OCI-LY3 (cell line): ENCODE results near the gene ZNF83.
"Not testable (repeated sequence)": the region's sequence is repeated elsewhere in the genome, so short reads cannot be mapped to it uniquely, and the experiment has no call there.

Experiments used
- H2AFZ ChIP-seq: fragments of 200-600, 300-600 bp; shearing (Covaris generic); 2 replicates; pipeline ENCODE4 v1.6.0; 2014; ENCODE audit warnings: antibody characterized with exemption, low read depth, low read length
- H3K27ac ChIP-seq: fragments of 200-600, 300-600 bp; sonication (generic); 2 replicates; pipeline ENCODE4 v1.5.1; 2014; ENCODE audit warnings: mild to moderate bottlenecking, low read length, moderate library complexity, mixed read lengths
- H3K27me3 ChIP-seq: fragments of 200-600, 300-600 bp; sonication (generic); 2 replicates; pipeline ENCODE4 v1.6.1; 2014; ENCODE audit warnings: low read depth, low read length, mixed read lengths
- H3K36me3 ChIP-seq: fragments of 200-600, 300-600 bp; sonication (generic); replicated peaks from 2 replicates; pipeline ENCODE3; 2014; ENCODE audit warnings: low read depth, low read length, mixed read lengths
- H3K4me1 ChIP-seq: fragments of 300-600, 200-600 bp; sonication (generic); 2 replicates; pipeline ENCODE4 v1.6.1; 2014; ENCODE audit warnings: low read length, mixed read lengths
- H3K4me2 ChIP-seq: fragments of 200-600, 300-600 bp; sonication (generic); 2 replicates; pipeline ENCODE4 v1.6.1; 2014; ENCODE audit warnings: low read length, mixed read lengths
- H3K4me3 ChIP-seq: fragments of 300-600, 200-600 bp; sonication (generic); 2 replicates; pipeline ENCODE4 v1.5.1; 2014; ENCODE audit warnings: antibody characterized with exemption, mild to moderate bottlenecking, low read length, moderate library complexity
- H3K79me2 ChIP-seq: fragments of 300-600, 200-600 bp; shearing (Covaris generic); 2 replicates; pipeline ENCODE4 v1.6.1; 2014; ENCODE audit warnings: mild to moderate bottlenecking, low read length, mixed read lengths
- H3K9ac ChIP-seq: fragments of 300-600, 200-600 bp; shearing (Covaris generic); 2 replicates; pipeline ENCODE4 v1.6.0; 2014; ENCODE audit warnings: mild to moderate bottlenecking, low read length, moderate library complexity
- H3K9me3 ChIP-seq: fragments of 200-600, 300-600 bp; shearing (Covaris generic); 2 replicates; pipeline ENCODE4 v1.6.1; 2014; ENCODE audit warnings: low read length, mixed read lengths; ENCODE audit not compliant: insufficient read depth
- H4K20me1 ChIP-seq: fragments of 200-600, 300-600 bp; sonication (generic); 2 replicates; pipeline ENCODE4 v1.6.1; 2016; ENCODE audit warnings: low read length, mixed read lengths; ENCODE audit not compliant: insufficient read depth
- EZH2phosphoT487 ChIP-seq: fragments of 200-600 bp; shearing (Covaris generic); IDR thresholded peaks from 2 replicates; pipeline ENCODE4 v1.6.1; 2018; ENCODE audit warnings: antibody characterized with exemption, mixed run types, low read depth
- TF ChIP-seq, protein P1 (sequence below): fragments of 200-600, 300-600 bp; sonication (generic); IDR thresholded peaks from 2 replicates; pipeline ENCODE4 v1.5.1; 2014; ENCODE audit warnings: antibody characterized with exemption, low read length, low read depth

The ZNF83 gene

GRCh38 chr19:52621376-52621775, 16.8 kb downstream of the ZNF83 start:
- peak overlapping the region; percentile 43 for H3K27ac ChIP-seq
- H2AFZ ChIP-seq = no peak overlapping the region
- no peaks in the 10 kb centered on the region for H4K20me1 ChIP-seq
- peaks cover 2% of the 10 kb centered on the region; the same call in 1 of the 2 replicates for H3K79me2 ChIP-seq
- peaks cover 65% of the 10 kb centered on the region for H3K36me3 ChIP-seq
- TF ChIP-seq, protein P1, sequence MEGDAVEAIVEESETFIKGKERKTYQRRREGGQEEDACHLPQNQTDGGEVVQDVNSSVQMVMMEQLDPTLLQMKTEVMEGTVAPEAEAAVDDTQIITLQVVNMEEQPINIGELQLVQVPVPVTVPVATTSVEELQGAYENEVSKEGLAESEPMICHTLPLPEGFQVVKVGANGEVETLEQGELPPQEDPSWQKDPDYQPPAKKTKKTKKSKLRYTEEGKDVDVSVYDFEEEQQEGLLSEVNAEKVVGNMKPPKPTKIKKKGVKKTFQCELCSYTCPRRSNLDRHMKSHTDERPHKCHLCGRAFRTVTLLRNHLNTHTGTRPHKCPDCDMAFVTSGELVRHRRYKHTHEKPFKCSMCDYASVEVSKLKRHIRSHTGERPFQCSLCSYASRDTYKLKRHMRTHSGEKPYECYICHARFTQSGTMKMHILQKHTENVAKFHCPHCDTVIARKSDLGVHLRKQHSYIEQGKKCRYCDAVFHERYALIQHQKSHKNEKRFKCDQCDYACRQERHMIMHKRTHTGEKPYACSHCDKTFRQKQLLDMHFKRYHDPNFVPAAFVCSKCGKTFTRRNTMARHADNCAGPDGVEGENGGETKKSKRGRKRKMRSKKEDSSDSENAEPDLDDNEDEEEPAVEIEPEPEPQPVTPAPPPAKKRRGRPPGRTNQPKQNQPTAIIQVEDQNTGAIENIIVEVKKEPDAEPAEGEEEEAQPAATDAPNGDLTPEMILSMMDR = no peak
- TF ChIP-seq EZH2phosphoT487 = no peak
- H3K27me3 ChIP-seq = no peaks in the 10 kb centered on the region
- H3K9me3 ChIP-seq = peaks cover 5% of the 10 kb centered on the region; the same call in 1 of the 2 replicates
- no peak overlapping the region for H3K9ac ChIP-seq
- no peak overlapping the region for H3K4me2 ChIP-seq
- H3K4me3 ChIP-seq = no peak overlapping the region
- H3K4me1 ChIP-seq = peaks cover 20% of the 10 kb centered on the region

GRCh38 chr19:52613299-52613906, 24.8 kb downstream of the ZNF83 start:
- peaks cover 4% of the 10 kb centered on the region; the same call in 1 of the 2 replicates for H3K79me2 ChIP-seq
- H3K4me1 ChIP-seq = no peaks in the 10 kb centered on the region
- H4K20me1 ChIP-seq = no peaks in the 10 kb centered on the region
- peaks cover 80% of the 10 kb centered on the region for H3K36me3 ChIP-seq
- H3K27me3 ChIP-seq = no peaks in the 10 kb centered on the region
- H3K4me3 ChIP-seq = no peak overlapping the region
- no peak overlapping the region for H3K27ac ChIP-seq
- no peak for TF ChIP-seq EZH2phosphoT487
- TF ChIP-seq, protein P1 = no peak
- no peak overlapping the region for H3K4me2 ChIP-seq
- no peak overlapping the region for H2AFZ ChIP-seq
- H3K9me3 ChIP-seq = peaks cover 50% of the 10 kb centered on the region
- no peak overlapping the region for H3K9ac ChIP-seq

DNA sequence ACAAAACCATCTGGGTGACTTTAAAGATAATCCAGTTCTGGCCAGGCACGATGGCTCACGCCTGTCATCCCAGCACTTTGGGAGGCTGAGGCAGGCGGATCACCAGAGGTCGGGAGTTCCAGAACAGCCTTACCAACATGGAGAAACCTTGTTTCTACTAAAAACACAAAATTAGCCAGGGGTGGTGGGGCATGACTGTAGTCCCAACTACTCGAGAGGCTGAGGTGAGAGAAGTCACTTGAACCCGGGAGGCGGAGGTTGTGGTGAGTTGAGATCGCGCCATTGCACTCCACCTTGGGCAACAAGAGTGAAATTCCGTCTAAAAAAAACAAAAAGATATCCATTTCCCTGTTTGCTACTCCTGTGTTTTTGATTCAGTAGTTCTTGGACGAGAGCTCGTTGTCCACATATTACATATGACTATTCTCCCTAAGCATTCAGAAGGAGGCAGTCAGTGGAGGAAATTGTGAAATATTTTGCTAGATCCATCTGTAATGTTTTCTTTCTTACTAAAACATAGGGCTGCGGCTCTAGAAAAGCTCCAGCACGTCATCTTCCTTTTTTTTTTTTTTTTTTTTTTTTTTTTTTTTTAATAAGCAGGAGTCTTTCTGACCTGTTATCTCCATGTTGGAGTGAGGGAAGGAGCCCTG, 34.5 kb downstream of the ZNF83 start:
- no peak overlapping the region for H3K27ac ChIP-seq
- no peaks in the 10 kb centered on the region for H3K27me3 ChIP-seq
- no peak overlapping the region for H3K4me3 ChIP-seq
- H3K79me2 ChIP-seq = no peaks in the 10 kb centered on the region
- H3K4me2 ChIP-seq = no peak overlapping the region
- H3K9ac ChIP-seq = no peak overlapping the region
- H4K20me1 ChIP-seq = no peaks in the 10 kb centered on the region
- TF ChIP-seq, protein P1 = no peak
- no peak for TF ChIP-seq EZH2phosphoT487
- H3K9me3 ChIP-seq = peaks cover 12% of the 10 kb centered on the region; the same call in 1 of the 2 replicates
- H2AFZ ChIP-seq = no peak overlapping the region
- H3K4me1 ChIP-seq = peaks cover 5% of the 10 kb centered on the region
- peaks cover 33% of the 10 kb centered on the region for H3K36me3 ChIP-seq

DNA sequence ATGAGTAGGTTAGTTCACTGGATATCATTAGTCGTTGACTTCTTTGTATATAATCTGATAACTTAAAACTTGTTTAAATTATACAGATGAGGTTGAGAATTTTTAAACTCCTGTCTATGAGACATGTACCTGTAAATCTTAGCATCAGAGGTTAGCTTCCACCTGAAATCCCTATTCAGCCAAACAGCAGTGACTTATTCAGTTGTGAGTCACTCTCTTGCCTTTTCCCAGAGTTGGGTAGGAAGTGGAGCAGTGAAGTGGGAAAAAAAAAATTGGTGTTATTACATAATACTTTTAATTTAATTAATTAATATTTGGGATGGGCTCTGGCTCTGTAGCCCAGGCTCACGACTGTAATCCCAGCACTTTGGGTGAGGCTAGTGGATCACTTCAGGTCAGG, 35.2 kb downstream of the ZNF83 start:
- Histone ChIP-seq H2AFZ (no peak overlapping the region), H3K4me2 (no peak overlapping the region), H3K9me3 (peaks cover 10% of the 10 kb centered on the region; the same call in 1 of the 2 replicates), H3K27me3 (no peaks in the 10 kb centered on the region), H3K79me2 (no peaks in the 10 kb centered on the region), H3K9ac (no peak overlapping the region), H3K4me1 (peaks cover 5% of the 10 kb centered on the region), H3K27ac (no peak overlapping the region), H3K4me3 (no peak overlapping the region), H3K36me3 (peaks cover 30% of the 10 kb centered on the region), H4K20me1 (no peaks in the 10 kb centered on the region)
- no peak for TF ChIP-seq EZH2phosphoT487
- TF ChIP-seq, protein P1 = no peak

- H3K27me3 ChIP-seq, H2AFZ ChIP-seq, H4K20me1 ChIP-seq, H3K9ac ChIP-seq, H3K79me2 ChIP-seq, H3K4me1 ChIP-seq, H3K27ac ChIP-seq: not testable (repeated sequence)
- Histone ChIP-seq H3K9me3 (peaks cover 12% of the 10 kb centered on the region; the same call in 1 of the 2 replicates), H3K4me2 (peak overlapping the region; percentile 77), H3K4me3 (peak overlapping the region; percentile 81), H3K36me3 (peaks cover 26% of the 10 kb centered on the region)
Measured at GRCh38 chr19:52601974-52602366, 36.2 kb downstream of the ZNF83 start.
